HEK293 (cell line): Measurements from ENCODE around the gene ACRBP.

Experiments used
- KLF10 ChIP-seq: fragments of 450-650 bp; IDR thresholded peaks from 2 replicates; pipeline ENCODE4 v1.5.1; 2018; ENCODE audit warnings: missing biosample characterization, mild to moderate bottlenecking, missing genetic modification characterization
- KLF9 ChIP-seq: fragments of 450-650 bp; formaldehyde crosslinking; IDR thresholded peaks from 2 replicates; pipeline ENCODE4 v1.5.1; 2016; ENCODE audit warnings: missing biosample characterization, missing genetic modification characterization, low read depth
- PRDM4 ChIP-seq: fragments of 450-650 bp; formaldehyde crosslinking; IDR thresholded peaks from 2 replicates; pipeline ENCODE4 v1.5.1; 2017; ENCODE audit warnings: missing biosample characterization, missing genetic modification characterization
- TSHZ1 ChIP-seq: fragments of 450-650 bp; formaldehyde crosslinking; IDR thresholded peaks from 2 replicates; pipeline ENCODE4 v1.5.1; 2016; ENCODE audit warnings: missing biosample characterization, missing genetic modification characterization, borderline replicate concordance
- ZFP37 ChIP-seq: fragments of 450-650 bp; formaldehyde crosslinking; IDR thresholded peaks from 2 replicates; pipeline ENCODE4 v1.5.1; 2016; ENCODE audit warnings: missing biosample characterization, missing genetic modification characterization
- ZIC2 ChIP-seq: fragments of 450-650 bp; formaldehyde crosslinking; IDR thresholded peaks from 2 replicates; pipeline ENCODE4 v1.5.1; 2016; ENCODE audit warnings: missing biosample characterization, missing genetic modification characterization
- ZNF121 ChIP-seq: fragments of 450-650 bp; formaldehyde crosslinking; IDR thresholded peaks from 2 replicates; pipeline ENCODE4 v1.5.1; 2016; ENCODE audit warnings: missing biosample characterization, missing genetic modification characterization
- ZNF324 ChIP-seq: fragments of 450-650 bp; formaldehyde crosslinking; IDR thresholded peaks from 2 replicates; pipeline ENCODE4 v1.5.1; 2016; ENCODE audit warnings: missing biosample characterization, missing genetic modification characterization
- ZNF398 ChIP-seq: fragments of 450-650 bp; formaldehyde crosslinking; IDR thresholded peaks from 2 replicates; pipeline ENCODE4 v1.5.1; 2017; ENCODE audit warnings: missing biosample characterization, missing genetic modification characterization
- ZNF692 ChIP-seq: fragments of 450-650 bp; formaldehyde crosslinking; IDR thresholded peaks from 2 replicates; pipeline ENCODE4 v1.5.1; 2016; ENCODE audit warnings: missing biosample characterization, missing genetic modification characterization
- ZXDB ChIP-seq: fragments of 450-650 bp; formaldehyde crosslinking; IDR thresholded peaks from 2 replicates; pipeline ENCODE4 v1.5.1; 2016; ENCODE audit warnings: missing biosample characterization, missing genetic modification characterization
- TF ChIP-seq, protein P1 (sequence below): fragments of 450-650 bp; formaldehyde crosslinking; conservative IDR thresholded peaks from 2 replicates; pipeline ENCODE4 v1.5.1; 2016; ENCODE audit warnings: low read depth, missing biosample characterization, missing genetic modification characterization
- TF ChIP-seq, protein P2 (sequence below): fragments of 450-650 bp; formaldehyde crosslinking; IDR thresholded peaks from 2 replicates; pipeline ENCODE4 v1.5.1; 2016; ENCODE audit warnings: missing biosample characterization, missing genetic modification characterization, borderline replicate concordance
- TF ChIP-seq, protein P3 (sequence below): fragments of 450-650 bp; formaldehyde crosslinking; IDR thresholded peaks from 2 replicates; pipeline ENCODE4 v1.5.1; 2017; ENCODE audit warnings: missing biosample characterization, missing genetic modification characterization
- TF ChIP-seq, protein P4 (sequence below): fragments of 450-650 bp; formaldehyde crosslinking; IDR thresholded peaks from 2 replicates; pipeline ENCODE4 v1.5.1; 2016; ENCODE audit warnings: missing biosample characterization, missing genetic modification characterization

Gene ACRBP

GRCh38 chr12:6688999-6689882 is 42.0 kb upstream of the ACRBP start, which contains the start of gene ZNF384 (continued):
- TF ChIP-seq, protein P1, sequence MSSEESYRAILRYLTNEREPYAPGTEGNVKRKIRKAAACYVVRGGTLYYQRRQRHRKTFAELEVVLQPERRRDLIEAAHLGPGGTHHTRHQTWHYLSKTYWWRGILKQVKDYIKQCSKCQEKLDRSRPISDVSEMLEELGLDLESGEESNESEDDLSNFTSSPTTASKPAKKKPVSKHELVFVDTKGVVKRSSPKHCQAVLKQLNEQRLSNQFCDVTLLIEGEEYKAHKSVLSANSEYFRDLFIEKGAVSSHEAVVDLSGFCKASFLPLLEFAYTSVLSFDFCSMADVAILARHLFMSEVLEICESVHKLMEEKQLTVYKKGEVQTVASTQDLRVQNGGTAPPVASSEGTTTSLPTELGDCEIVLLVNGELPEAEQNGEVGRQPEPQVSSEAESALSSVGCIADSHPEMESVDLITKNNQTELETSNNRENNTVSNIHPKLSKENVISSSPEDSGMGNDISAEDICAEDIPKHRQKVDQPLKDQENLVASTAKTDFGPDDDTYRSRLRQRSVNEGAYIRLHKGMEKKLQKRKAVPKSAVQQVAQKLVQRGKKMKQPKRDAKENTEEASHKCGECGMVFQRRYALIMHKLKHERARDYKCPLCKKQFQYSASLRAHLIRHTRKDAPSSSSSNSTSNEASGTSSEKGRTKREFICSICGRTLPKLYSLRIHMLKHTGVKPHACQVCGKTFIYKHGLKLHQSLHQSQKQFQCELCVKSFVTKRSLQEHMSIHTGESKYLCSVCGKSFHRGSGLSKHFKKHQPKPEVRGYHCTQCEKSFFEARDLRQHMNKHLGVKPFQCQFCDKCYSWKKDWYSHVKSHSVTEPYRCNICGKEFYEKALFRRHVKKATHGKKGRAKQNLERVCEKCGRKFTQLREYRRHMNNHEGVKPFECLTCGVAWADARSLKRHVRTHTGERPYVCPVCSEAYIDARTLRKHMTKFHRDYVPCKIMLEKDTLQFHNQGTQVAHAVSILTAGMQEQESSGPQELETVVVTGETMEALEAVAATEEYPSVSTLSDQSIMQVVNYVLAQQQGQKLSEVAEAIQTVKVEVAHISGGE (tag by site-specific recombination), result peak; percentile 99
- TF ChIP-seq KLF10 (peak; percentile 89), PRDM4 (tag by site-specific recombination) (0 out of 2 replicates have a peak, but pooled peaks have one; percentile 20), ZNF692 (tag by site-specific recombination) (peak; percentile 83), ZNF121 (tag by site-specific recombination) (peak; percentile 16; the same call in 1 of the 2 replicates), ZIC2 (peak; percentile 34; the same call in 1 of the 2 replicates), ZFP37 (tag by site-specific recombination) (0 out of 2 replicates have a peak, but pooled peaks have one; percentile 57), ZXDB (peak; percentile 96), ZNF398 (tag by site-specific recombination) (peak; percentile 99), TSHZ1 (tag by site-specific recombination) (0 out of 2 replicates have a peak, but pooled peaks have one; percentile 9), KLF9 (tag by site-specific recombination) (peak; percentile 96), ZNF324 (tag by site-specific recombination) (peak; percentile 90)
- TF ChIP-seq, protein P2, sequence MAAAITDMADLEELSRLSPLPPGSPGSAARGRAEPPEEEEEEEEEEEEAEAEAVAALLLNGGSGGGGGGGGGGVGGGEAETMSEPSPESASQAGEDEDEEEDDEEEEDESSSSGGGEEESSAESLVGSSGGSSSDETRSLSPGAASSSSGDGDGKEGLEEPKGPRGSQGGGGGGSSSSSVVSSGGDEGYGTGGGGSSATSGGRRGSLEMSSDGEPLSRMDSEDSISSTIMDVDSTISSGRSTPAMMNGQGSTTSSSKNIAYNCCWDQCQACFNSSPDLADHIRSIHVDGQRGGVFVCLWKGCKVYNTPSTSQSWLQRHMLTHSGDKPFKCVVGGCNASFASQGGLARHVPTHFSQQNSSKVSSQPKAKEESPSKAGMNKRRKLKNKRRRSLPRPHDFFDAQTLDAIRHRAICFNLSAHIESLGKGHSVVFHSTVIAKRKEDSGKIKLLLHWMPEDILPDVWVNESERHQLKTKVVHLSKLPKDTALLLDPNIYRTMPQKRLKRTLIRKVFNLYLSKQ (tag by site-specific recombination), result 0 out of 2 replicates have a peak, but pooled peaks have one; percentile 15
- TF ChIP-seq, protein P3, sequence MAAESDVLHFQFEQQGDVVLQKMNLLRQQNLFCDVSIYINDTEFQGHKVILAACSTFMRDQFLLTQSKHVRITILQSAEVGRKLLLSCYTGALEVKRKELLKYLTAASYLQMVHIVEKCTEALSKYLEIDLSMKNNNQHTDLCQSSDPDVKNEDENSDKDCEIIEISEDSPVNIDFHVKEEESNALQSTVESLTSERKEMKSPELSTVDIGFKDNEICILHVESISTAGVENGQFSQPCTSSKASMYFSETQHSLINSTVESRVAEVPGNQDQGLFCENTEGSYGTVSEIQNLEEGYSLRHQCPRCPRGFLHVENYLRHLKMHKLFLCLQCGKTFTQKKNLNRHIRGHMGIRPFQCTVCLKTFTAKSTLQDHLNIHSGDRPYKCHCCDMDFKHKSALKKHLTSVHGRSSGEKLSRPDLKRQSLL (tag by site-specific recombination), result peak; percentile 78
- TF ChIP-seq, protein P4, sequence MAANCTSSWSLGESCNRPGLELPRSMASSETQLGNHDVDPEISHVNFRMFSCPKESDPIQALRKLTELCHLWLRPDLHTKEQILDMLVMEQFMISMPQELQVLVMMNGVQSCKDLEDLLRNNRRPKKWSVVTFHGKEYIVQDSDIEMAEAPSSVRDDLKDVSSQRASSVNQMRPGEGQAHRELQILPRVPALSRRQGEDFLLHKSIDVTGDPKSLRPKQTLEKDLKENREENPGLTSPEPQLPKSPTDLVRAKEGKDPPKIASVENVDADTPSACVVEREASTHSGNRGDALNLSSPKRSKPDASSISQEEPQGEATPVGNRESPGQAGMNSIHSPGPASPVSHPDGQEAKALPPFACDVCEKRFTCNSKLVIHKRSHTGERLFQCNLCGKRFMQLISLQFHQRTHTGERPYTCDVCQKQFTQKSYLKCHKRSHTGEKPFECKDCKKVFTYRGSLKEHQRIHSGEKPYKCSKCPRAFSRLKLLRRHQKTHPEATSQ (tag by site-specific recombination), result peak; percentile 62; the same call in 1 of the 2 replicates
